ENCODE results near the gene BLOC1S1. TPM values are rescaled to one million over a fixed set of nuclear protein-coding genes. Genes with fewer than 3 reads are reported as not detected.
"Not testable (repeated sequence)": the region's sequence is repeated elsewhere in the genome, so short reads cannot be mapped to it uniquely, and the experiment has no call there.

BLOC1S1 gene
- polyA plus RNA-seq, 1 donor: 103 TPM

- no peak for DNase-seq (ENCODE audit: low read depth)
These were observed 29.7 kb downstream of the BLOC1S1 start for GRCh38 chr12:55745361-55746173.

GRCh38 chr12:55746174-55746912 lies 30.5 kb downstream of the BLOC1S1 start:
- no peak for DNase-seq (ENCODE audit: low read depth)

GRCh38 chr12:55746913-55747231 lies 31.0 kb downstream of the BLOC1S1 start:
- DNase-seq (ENCODE audit: low read depth): no peak

- DNase-seq (ENCODE audit: low read depth): no peak
These were observed 32.6 kb downstream of the BLOC1S1 start for GRCh38 chr12:55748230-55748993.

DNA sequence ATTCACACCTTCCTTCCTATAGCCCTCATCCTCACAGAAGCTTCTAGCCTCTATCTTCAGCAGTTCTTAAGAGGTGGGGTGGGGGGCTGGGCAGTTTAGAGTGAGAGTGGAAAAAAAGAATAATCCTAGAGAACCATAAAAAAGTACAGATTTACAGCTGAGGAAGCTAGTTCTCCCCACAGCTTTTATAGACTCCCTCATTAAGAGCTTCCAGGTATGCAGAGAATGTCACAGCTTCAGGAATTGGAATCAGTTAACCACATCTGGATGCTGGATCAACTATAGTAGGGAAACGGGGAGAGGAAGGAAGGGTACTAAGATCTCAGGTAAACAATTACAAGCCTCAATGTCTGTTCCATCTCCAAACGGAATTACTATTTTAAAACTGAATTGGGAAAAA lies 39.4 kb downstream of the BLOC1S1 start:
- DNase-seq (ENCODE audit: low read depth): no peak

GRCh38 chr12:55757701-55758100 lies 41.9 kb downstream of the BLOC1S1 start:
- DNase-seq (ENCODE audit: low read depth): no peak

GRCh38 chr12:55758575-55758974 lies 42.7 kb downstream of the BLOC1S1 start:
- not testable (repeated sequence) for DNase-seq (ENCODE audit: low read depth)

DNA sequence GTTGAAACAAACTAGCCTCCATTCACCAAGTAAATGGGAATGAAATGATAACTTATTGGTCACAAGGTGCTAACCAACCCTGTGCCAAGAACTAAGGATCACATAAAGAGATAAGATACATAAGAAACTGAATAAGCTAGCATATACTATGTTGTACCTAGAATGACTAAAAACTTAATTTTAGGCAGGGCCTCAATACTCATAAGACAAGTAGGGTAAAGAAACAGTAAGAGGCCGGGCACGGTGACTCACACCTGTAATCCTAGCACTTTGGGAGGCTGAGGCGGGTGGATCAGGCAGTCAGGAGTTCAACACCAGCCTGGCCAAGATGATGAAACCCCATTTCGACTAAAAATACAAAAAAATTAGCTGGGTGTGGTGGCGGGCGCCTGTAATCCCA lies 44.8 kb downstream of the BLOC1S1 start:
- no peak for DNase-seq (ENCODE audit: low read depth)

DNA sequence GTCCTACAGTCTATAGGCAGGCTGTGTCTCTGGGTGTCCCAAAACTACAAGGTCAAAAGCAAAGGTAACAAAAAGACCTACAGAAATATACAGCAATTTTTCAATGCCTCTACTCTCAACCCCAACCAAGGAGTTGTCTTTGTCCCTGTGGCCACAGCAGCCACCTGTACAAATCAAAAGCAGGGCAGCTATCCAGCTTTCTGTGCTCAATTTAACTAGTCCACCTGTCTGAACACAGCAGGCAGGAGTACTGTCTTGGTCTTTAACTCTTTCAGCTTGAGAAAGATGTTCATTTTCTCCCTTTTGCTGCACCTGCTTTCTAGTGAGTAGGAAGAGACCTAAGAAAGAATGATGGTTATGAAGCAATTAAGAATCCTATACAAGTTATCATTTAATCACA lies 46.8 kb downstream of the BLOC1S1 start:
- DNase-seq (ENCODE audit: low read depth): no peak

GRCh38 chr12:55765736-55766290 lies 50.0 kb downstream of the BLOC1S1 start:
- DNase-seq (ENCODE audit: low read depth): no peak

GRCh38 chr12:55767156-55767555 lies 51.3 kb downstream of the BLOC1S1 start:
- no peak for DNase-seq (ENCODE audit: low read depth)

Other genes starting within 250 kb of the BLOC1S1 start
- not detected for gene OR6C70, start 245.9 kb upstream of the BLOC1S1 start, polyA plus RNA-seq (ENCODE audit: insufficient read length)
- not detected for gene OR6C68, start 223.7 kb upstream of the BLOC1S1 start, polyA plus RNA-seq (ENCODE audit: insufficient read length)
- not detected for gene OR6C4, start 166.4 kb upstream of the BLOC1S1 start, polyA plus RNA-seq (ENCODE audit: insufficient read length)
- not detected for gene OR2AP1, start 143.6 kb upstream of the BLOC1S1 start, polyA plus RNA-seq (ENCODE audit: insufficient read length)
- gene OR10P1, start 79.2 kb upstream of the BLOC1S1 start, polyA plus RNA-seq (ENCODE audit: insufficient read length): not detected
- gene ITGA7, start 8.1 kb upstream of the BLOC1S1 start, polyA plus RNA-seq (ENCODE audit: insufficient read length): 409 TPM
- 31.3 TPM for gene RDH5, start 4.3 kb downstream of the BLOC1S1 start, polyA plus RNA-seq (ENCODE audit: insufficient read length)
- 770 TPM for gene CD63, start 13.0 kb downstream of the BLOC1S1 start, polyA plus RNA-seq (ENCODE audit: insufficient read length)
- gene GDF11, start 27.1 kb downstream of the BLOC1S1 start, polyA plus RNA-seq (ENCODE audit: insufficient read length): 17.2 TPM
- gene SARNP, start 101.7 kb downstream of the BLOC1S1 start, polyA plus RNA-seq (ENCODE audit: insufficient read length): 68.8 TPM
- gene ORMDL2, start 102.0 kb downstream of the BLOC1S1 start, polyA plus RNA-seq (ENCODE audit: insufficient read length): 15.9 TPM
- gene DNAJC14, start 113.5 kb downstream of the BLOC1S1 start, polyA plus RNA-seq (ENCODE audit: insufficient read length): 20.6 TPM
- 2.7 TPM for gene MMP19, start 126.9 kb downstream of the BLOC1S1 start, polyA plus RNA-seq (ENCODE audit: insufficient read length)
- gene PYM1, start 211.8 kb downstream of the BLOC1S1 start, polyA plus RNA-seq (ENCODE audit: insufficient read length): 17.9 TPM
- 15.0 TPM for gene DGKA, start 215.1 kb downstream of the BLOC1S1 start, polyA plus RNA-seq (ENCODE audit: insufficient read length)
- gene PMEL, start 250.0 kb downstream of the BLOC1S1 start, polyA plus RNA-seq (ENCODE audit: insufficient read length): 1.1 TPM

Measured in forelimb muscle (tissue), 1 donor.